Natural killer cell (primary cell): ENCODE data around the gene TAS2R19. TPM values are rescaled to one million over a fixed set of nuclear protein-coding genes. Genes with fewer than 3 reads are reported as not detected.

Experiments used
- total RNA-seq, 4 donors: library from RNA; stranded (reverse); fragments of 120-200 nt in 1 of 4; gene quantifications; one replicate each; pipeline versions ENCODE4 v1.2.3 to v1.2.4, GENCODE V29; 2013 to 2022

Gene TAS2R19
- total RNA-seq, 3 donors from 2014 or later (not counting 1 experiment from before 2014, with no cell fraction given) = 2.9 to 4.1 (median 3.8) TPM

Other genes starting within 250 kb of the TAS2R19 start
- gene TAS2R7, start 220.0 kb downstream of the TAS2R19 start, total RNA-seq = not detected
- gene TAS2R8, start 215.3 kb downstream of the TAS2R19 start, total RNA-seq = not detected
- not detected for gene TAS2R9, start 212.5 kb downstream of the TAS2R19 start, total RNA-seq
- 1 to 10 TPM in 1 of 3 donors, under 1 TPM in 1, not detected in 1; 0.60 to 1.2 TPM for gene TAS2R10, start 196.3 kb downstream of the TAS2R19 start, total RNA-seq
- gene PRR4, start 173.1 kb downstream of the TAS2R19 start, total RNA-seq = 1 to 10 TPM; 3.0 to 8.1 (median 3.6) TPM
- gene PRH1, start 138.4 kb downstream of the TAS2R19 start, total RNA-seq = 10 to 100 TPM; 35.1 to 46.1 (median 40.6) TPM
- gene TAS2R13, start 113.1 kb downstream of the TAS2R19 start, total RNA-seq = 1 to 10 TPM; 1.6 to 2.5 (median 2.0) TPM
- 1 to 10 TPM in 1 of 3 donors, not detected in 2; 1.0 TPM for gene PRH2, start 93.4 kb downstream of the TAS2R19 start, total RNA-seq
- 1 to 10 TPM; 3.6 to 4.8 (median 4.4) TPM for gene TAS2R14, start 83.4 kb downstream of the TAS2R19 start, total RNA-seq
- gene TAS2R50, start 35.7 kb downstream of the TAS2R19 start, total RNA-seq = 1 to 10 TPM in 2 of 3 donors, under 1 TPM in 1; 0.88 to 3.0 (median 2.0) TPM
- 1 to 10 TPM; 2.0 to 2.8 (median 2.4) TPM for gene TAS2R20, start 24.3 kb downstream of the TAS2R19 start, total RNA-seq
- 1 to 10 TPM; 3.7 to 6.2 (median 4.0) TPM for gene TAS2R31, start 8.8 kb upstream of the TAS2R19 start, total RNA-seq
- gene TAS2R46, start 39.7 kb upstream of the TAS2R19 start, total RNA-seq = 1 to 10 TPM; 3.3 to 4.5 (median 4.4) TPM
- gene TAS2R43, start 69.7 kb upstream of the TAS2R19 start, total RNA-seq = 1 to 10 TPM; 2.1 to 6.7 (median 4.5) TPM
- 1 to 10 TPM; 6.9 to 9.7 (median 6.9) TPM for gene TAS2R30, start 112.0 kb upstream of the TAS2R19 start, total RNA-seq
- 10 to 100 TPM in 1 of 3 donors, 1 to 10 TPM in 2; 8.6 to 10.7 (median 9.9) TPM for gene SMIM10L1, start 148.6 kb upstream of the TAS2R19 start, total RNA-seq
- not detected for gene TAS2R42, start 164.3 kb upstream of the TAS2R19 start, total RNA-seq
- gene PRB3, start 247.1 kb upstream of the TAS2R19 start, total RNA-seq = not detected